ENCODE results near the gene NME7. TPM values are rescaled to one million over a fixed set of nuclear protein-coding genes. Genes with fewer than 3 reads are reported as not detected.

Gene NME7
- total RNA-seq, 1 donor from 2014 or later, result 18.6 TPM

DNA sequence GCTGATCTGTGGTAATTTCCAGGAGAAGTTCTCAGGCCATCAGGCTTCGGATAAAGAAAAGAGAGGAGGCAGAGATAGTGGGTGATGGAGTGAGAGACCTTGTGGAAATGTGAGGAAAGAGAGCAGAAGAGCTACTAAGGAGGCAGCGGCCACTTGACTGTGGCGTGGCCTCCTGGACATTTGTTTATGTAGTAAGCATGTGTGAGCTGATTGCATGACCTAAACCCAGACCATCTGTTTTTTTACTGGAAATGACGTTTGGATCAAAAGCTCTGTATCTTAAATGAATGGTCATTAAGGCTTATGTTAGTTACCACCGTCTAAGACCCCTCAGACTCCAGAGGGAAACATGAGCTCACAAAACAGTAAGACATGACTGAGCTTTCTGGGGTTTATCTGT lies 247.5 kb downstream of the NME7 start:
- H3K36me3 Mint-ChIP-seq (ENCODE audit: unreplicated experiment), result peaks cover 8% of the 10 kb centered on the region
- peaks cover 7% of the 10 kb centered on the region for H3K9me3 Mint-ChIP-seq (ENCODE audit: unreplicated experiment)
- H3K4me1 Mint-ChIP-seq (ENCODE audit: low read depth, unreplicated experiment), result peaks cover 19% of the 10 kb centered on the region
- no peak for DNase-seq
- H3K27me3 Mint-ChIP-seq (ENCODE audit: unreplicated experiment), result no peaks in the 10 kb centered on the region
- TF ChIP-seq, protein P1, sequence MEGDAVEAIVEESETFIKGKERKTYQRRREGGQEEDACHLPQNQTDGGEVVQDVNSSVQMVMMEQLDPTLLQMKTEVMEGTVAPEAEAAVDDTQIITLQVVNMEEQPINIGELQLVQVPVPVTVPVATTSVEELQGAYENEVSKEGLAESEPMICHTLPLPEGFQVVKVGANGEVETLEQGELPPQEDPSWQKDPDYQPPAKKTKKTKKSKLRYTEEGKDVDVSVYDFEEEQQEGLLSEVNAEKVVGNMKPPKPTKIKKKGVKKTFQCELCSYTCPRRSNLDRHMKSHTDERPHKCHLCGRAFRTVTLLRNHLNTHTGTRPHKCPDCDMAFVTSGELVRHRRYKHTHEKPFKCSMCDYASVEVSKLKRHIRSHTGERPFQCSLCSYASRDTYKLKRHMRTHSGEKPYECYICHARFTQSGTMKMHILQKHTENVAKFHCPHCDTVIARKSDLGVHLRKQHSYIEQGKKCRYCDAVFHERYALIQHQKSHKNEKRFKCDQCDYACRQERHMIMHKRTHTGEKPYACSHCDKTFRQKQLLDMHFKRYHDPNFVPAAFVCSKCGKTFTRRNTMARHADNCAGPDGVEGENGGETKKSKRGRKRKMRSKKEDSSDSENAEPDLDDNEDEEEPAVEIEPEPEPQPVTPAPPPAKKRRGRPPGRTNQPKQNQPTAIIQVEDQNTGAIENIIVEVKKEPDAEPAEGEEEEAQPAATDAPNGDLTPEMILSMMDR (IDR thresholded peaks at IDR 0.05; ENCODE audit: partially characterized antibody, unreplicated experiment), result no peak
- H3K4me3 Mint-ChIP-seq (ENCODE audit: unreplicated experiment), result no peak overlapping the region
- no peak overlapping the region for H3K27ac Mint-ChIP-seq (ENCODE audit: unreplicated experiment)

- peaks cover 19% of the 10 kb centered on the region for H3K4me1 Mint-ChIP-seq (ENCODE audit: low read depth, unreplicated experiment)
- H3K27me3 Mint-ChIP-seq (ENCODE audit: unreplicated experiment), result no peaks in the 10 kb centered on the region
- peaks cover 7% of the 10 kb centered on the region for H3K9me3 Mint-ChIP-seq (ENCODE audit: unreplicated experiment)
- TF ChIP-seq, protein P1 (IDR thresholded peaks at IDR 0.05; ENCODE audit: partially characterized antibody, unreplicated experiment), result no peak
- H3K27ac Mint-ChIP-seq (ENCODE audit: unreplicated experiment), result no peak overlapping the region
- peaks cover 8% of the 10 kb centered on the region for H3K36me3 Mint-ChIP-seq (ENCODE audit: unreplicated experiment)
- H3K4me3 Mint-ChIP-seq (ENCODE audit: unreplicated experiment), result no peak overlapping the region
- no peak for DNase-seq
Observed at GRCh38 chr1:169119405-169119804, 248.2 kb downstream of the NME7 start.

DNA sequence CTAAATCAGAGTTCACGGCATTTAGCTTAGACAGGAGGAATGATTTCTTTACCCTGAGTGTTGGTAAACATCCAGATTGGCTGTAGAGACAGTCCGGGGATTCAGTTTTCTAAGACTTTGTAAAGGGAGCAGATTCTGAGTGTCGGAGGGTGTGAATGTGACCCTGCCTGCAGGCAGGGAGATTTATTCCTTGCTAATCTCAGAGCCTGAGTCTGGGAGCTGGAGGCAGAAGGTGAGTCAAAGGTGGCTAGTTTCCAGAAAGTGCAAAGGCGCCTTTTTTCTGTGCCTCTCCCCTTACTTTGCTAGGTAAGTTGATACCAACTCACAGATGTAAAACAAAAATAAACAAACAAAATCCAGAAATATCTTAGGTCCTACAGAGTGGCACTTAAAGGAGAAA lies 249.4 kb downstream of the NME7 start:
- Mint-ChIP-seq H3K27me3 (ENCODE audit: unreplicated experiment) (no peaks in the 10 kb centered on the region), H3K27ac (ENCODE audit: unreplicated experiment) (no peak overlapping the region), H3K9me3 (ENCODE audit: unreplicated experiment) (peaks cover 7% of the 10 kb centered on the region), H3K4me1 (ENCODE audit: low read depth, unreplicated experiment) (peaks cover 19% of the 10 kb centered on the region), H3K36me3 (ENCODE audit: unreplicated experiment) (peaks cover 11% of the 10 kb centered on the region), H3K4me3 (ENCODE audit: unreplicated experiment) (no peak overlapping the region)
- no peak for DNase-seq
- TF ChIP-seq, protein P1 (IDR thresholded peaks at IDR 0.05; ENCODE audit: partially characterized antibody, unreplicated experiment), result no peak

DNA sequence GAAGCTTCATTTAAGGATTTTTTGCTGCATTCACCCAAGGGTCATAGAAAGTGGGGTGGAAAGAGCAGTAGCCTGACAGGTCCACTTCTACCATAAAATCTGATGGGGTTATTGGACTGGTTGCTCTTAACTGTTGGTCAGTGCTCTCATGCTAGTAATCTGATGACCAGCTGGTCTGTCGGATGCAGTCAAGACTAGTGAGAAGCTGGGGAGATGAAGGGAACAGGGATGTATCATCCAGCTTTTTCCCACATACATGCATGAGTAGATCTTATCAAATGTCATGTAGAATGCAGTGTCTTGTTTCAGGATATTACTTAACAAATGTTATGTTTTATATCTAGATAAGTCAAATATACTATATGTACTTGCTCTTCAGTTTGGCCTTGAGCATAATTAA lies 250.0 kb downstream of the NME7 start:
- Mint-ChIP-seq H3K4me1 (ENCODE audit: low read depth, unreplicated experiment) (peaks cover 15% of the 10 kb centered on the region), H3K9me3 (ENCODE audit: unreplicated experiment) (peaks cover 7% of the 10 kb centered on the region), H3K36me3 (ENCODE audit: unreplicated experiment) (peaks cover 11% of the 10 kb centered on the region)

GRCh38 chr1:169117014-169117413 lies 250.6 kb downstream of the NME7 start:
- H3K27ac Mint-ChIP-seq (ENCODE audit: unreplicated experiment), result no peak overlapping the region
- H3K27me3 Mint-ChIP-seq (ENCODE audit: unreplicated experiment), result no peaks in the 10 kb centered on the region
- peaks cover 6% of the 10 kb centered on the region for H3K9me3 Mint-ChIP-seq (ENCODE audit: unreplicated experiment)
- H3K36me3 Mint-ChIP-seq (ENCODE audit: unreplicated experiment), result peaks cover 7% of the 10 kb centered on the region
- TF ChIP-seq, protein P1 (IDR thresholded peaks at IDR 0.05; ENCODE audit: partially characterized antibody, unreplicated experiment), result no peak
- H3K4me3 Mint-ChIP-seq (ENCODE audit: unreplicated experiment), result no peak overlapping the region
- no peak for DNase-seq
- peaks cover 15% of the 10 kb centered on the region for H3K4me1 Mint-ChIP-seq (ENCODE audit: low read depth, unreplicated experiment)

More for the DNA sequence above, 250.0 kb downstream of the NME7 start:
- TF ChIP-seq, protein P1 (IDR thresholded peaks at IDR 0.05; ENCODE audit: partially characterized antibody, unreplicated experiment), result no peak
- Mint-ChIP-seq H3K4me3 (ENCODE audit: unreplicated experiment) (no peak overlapping the region), H3K27ac (ENCODE audit: unreplicated experiment) (no peak overlapping the region), H3K27me3 (ENCODE audit: unreplicated experiment) (no peaks in the 10 kb centered on the region)
- DNase-seq, result no peak

All from glutamatergic neuron (in vitro differentiated cells).